HG03432 (cell line): ENCODE results near the gene SYT1.

Source experiments
- ATAC-seq: cut with Tn5 transposase; IDR thresholded peaks from one replicate; pipeline ENCODE4 v1.9.1; 2021; ENCODE audit warnings: mild to moderate bottlenecking, moderate library complexity; ENCODE audit not compliant: unreplicated experiment

The SYT1 gene

GRCh38 chr12:79487386-79488110, 623.0 kb downstream of the SYT1 start:
- ATAC-seq: no peak
